ENCODE results near the gene SLC22A3. TPM values are rescaled to one million over a fixed set of nuclear protein-coding genes. Genes with fewer than 3 reads are reported as not detected.
"Not testable (repeated sequence)": the region's sequence is repeated elsewhere in the genome, so short reads cannot be mapped to it uniquely, and the experiment has no call there.

The SLC22A3 gene
- total RNA-seq: 1.7 and 2.3 TPM in 2 replicates
- long read RNA-seq, partial matches to known transcripts: 0 of 2 reads
- long read RNA-seq, other reads (novel, unspliced or antisense): 1 of 2 reads

- Mint-ChIP-seq H3K9me3 (ENCODE audit: low read depth) (no peaks in the 10 kb centered on the region), H3K27ac (no peak within 1 kb of the TSS), H3K4me1 (ENCODE audit: low read depth) (peaks cover 5% of the 10 kb centered on the region), H3K36me3 (ENCODE audit: insufficient read depth) (no peaks in the 10 kb centered on the region), H3K27me3 (peaks cover 71% of the 10 kb centered on the region), H3K4me3 (ENCODE audit: low read depth) (peak within 1 kb of the TSS; percentile 66)
- no peak for TF ChIP-seq CTCF (IDR thresholded peaks at IDR 0.05; ENCODE audit: unreplicated experiment)
- DNase-seq (ENCODE audit: low spot score, unreplicated experiment): peak; percentile 28
Measured at GRCh38 chr6:160348223-160349019, at the start of gene SLC22A3. Gene SLC22A3 (plus strand): TSS chr6:160348378. CDS start chr6:160348420, 42 bp downstream.

GRCh38 chr6:160299559-160299958 is 48.6 kb upstream of the SLC22A3 start:
- H3K4me3 Mint-ChIP-seq (ENCODE audit: low read depth): no peak overlapping the region
- peaks cover 2% of the 10 kb centered on the region for H3K36me3 Mint-ChIP-seq (ENCODE audit: insufficient read depth)
- no peak overlapping the region for H3K27ac Mint-ChIP-seq
- peaks cover 20% of the 10 kb centered on the region for H3K4me1 Mint-ChIP-seq (ENCODE audit: low read depth)
- TF ChIP-seq CTCF (IDR thresholded peaks at IDR 0.05; ENCODE audit: unreplicated experiment): no peak
- no peak for DNase-seq (ENCODE audit: low spot score, unreplicated experiment)
- peaks cover 13% of the 10 kb centered on the region for H3K9me3 Mint-ChIP-seq (ENCODE audit: low read depth)
- H3K27me3 Mint-ChIP-seq: no peaks in the 10 kb centered on the region

- H3K27ac Mint-ChIP-seq: no peak overlapping the region
- peaks cover 18% of the 10 kb centered on the region for H3K9me3 Mint-ChIP-seq (ENCODE audit: low read depth)
- peaks cover 20% of the 10 kb centered on the region for H3K4me1 Mint-ChIP-seq (ENCODE audit: low read depth)
- H3K27me3 Mint-ChIP-seq: no peaks in the 10 kb centered on the region
- H3K36me3 Mint-ChIP-seq (ENCODE audit: insufficient read depth): peaks cover 2% of the 10 kb centered on the region
- TF ChIP-seq CTCF (IDR thresholded peaks at IDR 0.05; ENCODE audit: unreplicated experiment): no peak
- H3K4me3 Mint-ChIP-seq (ENCODE audit: low read depth): no peak overlapping the region
- DNase-seq (ENCODE audit: low spot score, unreplicated experiment): no peak
Measured at GRCh38 chr6:160300076-160300695, 48.0 kb upstream of the SLC22A3 start.

GRCh38 chr6:160301339-160301738 is 46.8 kb upstream of the SLC22A3 start:
- Mint-ChIP-seq H3K4me3 (ENCODE audit: low read depth) (no peak overlapping the region), H3K4me1 (ENCODE audit: low read depth) (peaks cover 20% of the 10 kb centered on the region), H3K36me3 (ENCODE audit: insufficient read depth) (peaks cover 2% of the 10 kb centered on the region), H3K9me3 (ENCODE audit: low read depth) (peaks cover 18% of the 10 kb centered on the region), H3K27me3 (no peaks in the 10 kb centered on the region), H3K27ac (no peak overlapping the region)
- no peak for TF ChIP-seq CTCF (IDR thresholded peaks at IDR 0.05; ENCODE audit: unreplicated experiment)
- no peak for DNase-seq (ENCODE audit: low spot score, unreplicated experiment)

- peaks cover 20% of the 10 kb centered on the region for H3K4me1 Mint-ChIP-seq (ENCODE audit: low read depth)
- peak overlapping the region; percentile 12 for H3K27ac Mint-ChIP-seq
- H3K9me3 Mint-ChIP-seq (ENCODE audit: low read depth): peaks cover 18% of the 10 kb centered on the region
- H3K36me3 Mint-ChIP-seq (ENCODE audit: insufficient read depth); DNase-seq (ENCODE audit: low spot score, unreplicated experiment); H3K27me3 Mint-ChIP-seq; H3K4me3 Mint-ChIP-seq (ENCODE audit: low read depth): not testable (repeated sequence)
Measured at GRCh38 chr6:160302431-160303082, 45.6 kb upstream of the SLC22A3 start.

Measured in progenitor cell of endocrine pancreas (in vitro differentiated cells).